Fibroblast of pulmonary artery (primary cell): ENCODE data around the gene KRTAP13-4.

ENCODE experiments used
- DNase-seq: peaks from one replicate; pipeline ENCODE4 v3.0.0-alpha.2; 2010; ENCODE audit warnings: low read depth
- H3K4me3 ChIP-seq: replicated peaks from 2 replicates; pipeline ENCODE4 v1.5.1; 2011; ENCODE audit warnings: low read depth, mild to moderate bottlenecking, control low read depth, low read length, moderate library complexity
- CTCF ChIP-seq: IDR thresholded peaks from 2 replicates; pipeline ENCODE4 v1.5.1; 2011; ENCODE audit warnings: mild to moderate bottlenecking, control low read depth, low read length, inconsistent platforms; ENCODE audit errors: missing control alignments

The KRTAP13-4 gene

GRCh38 chr21:30425826-30426225 is 4.2 kb upstream of the KRTAP13-4 start, which contains the start of gene KRTAP13-3:
TSS of gene KRTAP13-3 (minus strand) at chr21:30425926. CDS start at chr21:30425912, 14 bp downstream.
- no peak for DNase-seq
- no peak for TF ChIP-seq CTCF
- no peak within 1 kb of the TSS for H3K4me3 ChIP-seq

DNA sequence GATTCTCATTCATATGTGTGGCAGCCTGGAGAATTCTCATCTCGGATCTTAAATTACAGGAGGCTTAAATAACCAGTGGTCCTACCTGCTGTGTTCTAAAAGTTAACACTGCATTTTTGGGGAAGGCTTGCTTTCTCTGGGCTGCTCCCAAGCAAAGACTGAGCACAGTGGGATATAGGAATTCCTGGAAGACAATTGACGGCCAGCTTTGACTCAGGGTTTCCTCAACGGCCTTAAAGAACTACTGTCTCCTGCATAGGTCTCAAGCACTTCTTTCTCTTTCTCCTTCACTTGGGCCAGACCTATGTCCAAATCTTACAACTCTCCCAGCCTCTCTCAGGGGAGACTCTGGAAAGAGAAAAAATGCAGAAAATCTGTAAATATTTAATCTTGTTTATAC is 3.3 kb upstream of the KRTAP13-4 start:
- H3K4me3 ChIP-seq = no peak overlapping the region
- no peak for TF ChIP-seq CTCF
- no peak for DNase-seq

GRCh38 chr21:30434033-30434631 is 4.1 kb downstream of the KRTAP13-4 start:
- peak; percentile 42 for DNase-seq
- peak; percentile 65 for TF ChIP-seq CTCF

DNA sequence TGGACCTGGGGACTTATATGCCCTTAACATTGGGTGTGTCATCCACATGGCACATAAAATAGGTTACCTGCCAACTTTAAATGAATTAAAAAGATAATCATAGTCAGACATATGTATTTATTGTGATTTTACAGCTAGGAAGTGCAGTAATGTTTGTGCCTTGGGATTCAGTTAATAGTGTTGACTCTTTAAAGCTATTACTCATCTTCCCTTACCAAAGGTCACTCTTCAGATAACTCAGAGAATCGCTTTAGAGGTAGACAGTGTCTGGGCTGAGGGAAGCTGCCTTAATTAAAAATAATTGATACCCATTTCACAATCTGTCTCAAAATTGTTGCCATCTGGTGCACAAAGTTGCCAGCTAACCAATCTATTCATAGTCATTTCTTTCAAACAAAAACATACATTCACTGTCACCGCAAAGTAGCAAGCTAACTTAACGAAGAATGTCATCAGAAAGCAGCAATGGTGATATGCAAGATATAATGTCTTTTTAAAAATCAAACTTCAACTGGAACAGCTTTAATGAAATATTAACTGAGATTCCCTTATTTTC is 7.1 kb downstream of the KRTAP13-4 start:
- TF ChIP-seq CTCF = no peak
- DNase-seq = no peak
- no peak overlapping the region for H3K4me3 ChIP-seq

More at GRCh38 chr21:30434033-30434631, 4.1 kb downstream of the KRTAP13-4 start:
- no peak overlapping the region for H3K4me3 ChIP-seq

DNA sequence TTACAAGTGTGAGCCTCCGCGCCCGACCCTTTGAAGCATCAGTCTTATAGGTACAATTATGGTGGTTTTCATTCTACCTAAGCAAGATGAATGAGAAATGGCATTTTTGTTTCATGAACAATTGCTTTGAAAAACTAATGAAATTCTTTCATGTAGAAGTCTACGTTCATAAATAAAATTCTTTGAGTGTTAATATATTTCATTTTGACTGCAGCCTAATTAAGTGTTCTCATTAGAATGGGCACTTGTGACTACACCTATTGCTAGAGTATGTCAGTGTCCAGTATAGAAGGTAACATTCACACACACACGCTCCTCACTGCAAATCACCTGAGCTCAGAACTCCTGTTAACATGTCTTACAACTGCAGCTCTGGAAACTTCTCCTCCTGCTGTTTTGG is 10.0 kb downstream of the KRTAP13-4 start, which contains the start of gene KRTAP15-1:
TSS of gene KRTAP15-1 (plus strand) at position 301 of the 400 bp plus-strand sequence. CDS start at position 354, 53 bp downstream.
- TF ChIP-seq CTCF = no peak
- DNase-seq = no peak
- no peak within 1 kb of the TSS for H3K4me3 ChIP-seq

GRCh38 chr21:30443226-30443625 is 13.2 kb downstream of the KRTAP13-4 start:
- H3K4me3 ChIP-seq = no peak overlapping the region
- no peak for DNase-seq
- no peak for TF ChIP-seq CTCF

- H3K4me3 ChIP-seq = no peak overlapping the region
- DNase-seq = no peak
- no peak for TF ChIP-seq CTCF
Measured at GRCh38 chr21:30444204-30444603, 14.2 kb downstream of the KRTAP13-4 start.
